ENCODE data around the gene CD82.

DNA sequence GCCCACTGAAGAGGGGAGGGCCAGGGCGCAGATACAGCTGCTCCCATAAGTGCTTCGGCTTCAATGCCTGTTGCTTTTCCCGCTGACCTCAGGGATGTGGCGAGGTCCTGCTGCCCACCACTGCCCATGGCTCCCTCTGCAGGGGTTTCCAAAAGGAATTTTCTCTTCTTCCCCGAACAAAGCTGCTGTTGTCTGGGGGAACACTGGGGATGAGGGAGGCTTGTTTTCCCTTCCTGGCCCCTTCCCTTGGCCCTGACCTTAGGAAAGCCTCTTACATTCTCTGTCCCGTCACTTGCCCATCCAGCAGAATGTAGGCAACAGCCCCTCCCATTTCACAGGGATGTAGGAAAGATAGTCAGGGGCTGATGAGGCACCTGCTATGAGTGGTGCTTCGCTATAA is 34.8 kb downstream of the CD82 start:
- TF ChIP-seq POLR2A (IDR thresholded peaks at IDR 0.05) = no peak
- TF ChIP-seq, protein P1, sequence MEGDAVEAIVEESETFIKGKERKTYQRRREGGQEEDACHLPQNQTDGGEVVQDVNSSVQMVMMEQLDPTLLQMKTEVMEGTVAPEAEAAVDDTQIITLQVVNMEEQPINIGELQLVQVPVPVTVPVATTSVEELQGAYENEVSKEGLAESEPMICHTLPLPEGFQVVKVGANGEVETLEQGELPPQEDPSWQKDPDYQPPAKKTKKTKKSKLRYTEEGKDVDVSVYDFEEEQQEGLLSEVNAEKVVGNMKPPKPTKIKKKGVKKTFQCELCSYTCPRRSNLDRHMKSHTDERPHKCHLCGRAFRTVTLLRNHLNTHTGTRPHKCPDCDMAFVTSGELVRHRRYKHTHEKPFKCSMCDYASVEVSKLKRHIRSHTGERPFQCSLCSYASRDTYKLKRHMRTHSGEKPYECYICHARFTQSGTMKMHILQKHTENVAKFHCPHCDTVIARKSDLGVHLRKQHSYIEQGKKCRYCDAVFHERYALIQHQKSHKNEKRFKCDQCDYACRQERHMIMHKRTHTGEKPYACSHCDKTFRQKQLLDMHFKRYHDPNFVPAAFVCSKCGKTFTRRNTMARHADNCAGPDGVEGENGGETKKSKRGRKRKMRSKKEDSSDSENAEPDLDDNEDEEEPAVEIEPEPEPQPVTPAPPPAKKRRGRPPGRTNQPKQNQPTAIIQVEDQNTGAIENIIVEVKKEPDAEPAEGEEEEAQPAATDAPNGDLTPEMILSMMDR (IDR thresholded peaks at IDR 0.05) = no peak

Measured in right lobe of liver (tissue), 4 donors.